Right lobe of liver (tissue), 6 donors: ENCODE data around the gene MCM7. TPM values are rescaled to one million over a fixed set of nuclear protein-coding genes. Genes with fewer than 3 reads are reported as not detected.

Source experiments
- ATAC-seq, 4 donors: fragments of 200-7000 bp; cut with Tn5 transposase; one replicate each; pipeline ENCODE4 v1.9.1; 2020; ENCODE audit warnings: mild to moderate bottlenecking in 4 of 4, moderate library complexity in 4 of 4
- DNase-seq, 3 donors: peaks; one replicate each; pipeline ENCODE4 v3.0.0-alpha.2; 2020
- H3K27ac ChIP-seq, 3 donors: fragments of 200-600 bp; one replicate each; pipeline ENCODE4 v1.8.0; 2022
- H3K27me3 ChIP-seq, 2 donors: fragments of 200-600 bp; one replicate each; pipeline ENCODE4 v1.8.0; 2022
- H3K36me3 ChIP-seq, 4 donors: fragments of 200-600 bp; sonication (generic) in 1 of 4; one replicate each; pipeline versions ENCODE4 v1.5.1 to v1.8.0; 2017 to 2022; ENCODE audit warnings: control low read depth in 1 of 4
- H3K4me1 ChIP-seq, 4 donors: fragments of 200-600 bp; sonication (generic) in 1 of 4; one replicate each; pipeline versions ENCODE4 v1.5.1 to v1.8.0; 2017 to 2022; ENCODE audit warnings: control low read depth in 1 of 4
- H3K4me3 ChIP-seq, 3 donors: fragments of 200-600 bp; one replicate each; pipeline ENCODE4 v1.8.0; 2022
- H3K9me3 ChIP-seq, 4 donors: fragments of 200-600 bp; sonication (generic) in 1 of 4; one replicate each; pipeline versions ENCODE4 v1.5.1 to v1.8.0; 2017 to 2022; ENCODE audit warnings: control low read depth in 1 of 4
- CTCF ChIP-seq, 4 donors: fragments of 200-600 bp in 3 of 4; fragments of 450-650 bp in 1 of 4; IDR thresholded peaks; one replicate each; pipeline versions ENCODE4 v1.5.1 to v1.8.0; 2016 to 2022; ENCODE audit warnings: antibody characterized with exemption in 4 of 4, mild to moderate bottlenecking in 2 of 4
- POLR2A ChIP-seq: fragments of 450-650 bp; IDR thresholded peaks from one replicate; pipeline ENCODE4 v1.6.1; 2017; ENCODE audit warnings: antibody characterized with exemption, mild to moderate bottlenecking
- WGBS: methylation state at CpG from one replicate; pipeline ENCODE4 v1.1.6; 2018; ENCODE audit warnings: low coverage, low lambda C conversion rate; ENCODE audit not compliant: insufficient coverage; ENCODE audit errors: missing lambda C conversion rate; 5-methylcytosine and 5-hydroxymethylcytosine counted together
- intact Hi-C, 2 donors: fragments of 100-400 bp; cut with DNase I; formaldehyde crosslinking; loops; one replicate each; pipeline versions ENCODE4 v1.11.2 to v1.14.1; 2022
- total RNA-seq, 6 experiments: library from RNA; depleted of rRNA in 2 of 6; stranded (reverse); fragments of >200 nt in 2 of 6; fragmentation: NEBNext Ultra II Directional in 3 of 6; extraction: Animal tissue kit (Norgen Biotek cat#: 25700) in 3 of 6; gene quantifications; one replicate each; pipeline versions ENCODE4 v1.1.0 to v1.2.4, GENCODE V29; 2016 to 2023
- donor health status: DM: no; HTN: yes; CAD: no.
- donor health status: DM: no; HTN: no; CAD: no.
- donor health status: DM: no; HTN: no; CAD: no.
- donor health status: DM: no; HTN: yes; CAD: no.
- donor health status: DM: no; HTN: yes; CAD: no.

MCM7 gene
- total RNA-seq, 6 experiments from 2014 or later, result 12.6 to 25.9 (median 20.8) TPM

GRCh38 chr7:100065452-100066186, 35.6 kb downstream of the MCM7 start:
- Histone ChIP-seq H3K4me3 (peak overlapping the region in 1 of 3 donors; percentile 24), H3K27me3 (no peaks in the 10 kb centered on the region), H3K9me3 (peaks cover 0 to 4% (median under 1%) of the 10 kb centered on the region in 4 donors), H3K4me1 (peaks cover 0 to 25% (median 10%) of the 10 kb centered on the region in 4 donors), H3K27ac (peak overlapping the region; percentile 29 to 89 (median 74)), H3K36me3 (peaks cover 0 to 24% (median 13%) of the 10 kb centered on the region in 4 donors)
- 11% methylated on average over 7 of the region's 8 CpGs for WGBS
- no peak for TF ChIP-seq POLR2A
- TF ChIP-seq CTCF (IDR thresholded peaks at IDR 0.05), result no peak
- ATAC-seq, result peak; percentile 92 to 96 (median 96)
- DNase-seq, result peak in 2 of 3 donors; percentile 77 to 87
- intact Hi-C loops, result no loop called here

- Histone ChIP-seq H3K4me1 (peaks cover 0 to 25% (median 10%) of the 10 kb centered on the region in 4 donors), H3K27ac (peak overlapping the region in 1 of 3 donors; percentile 89), H3K4me3 (no peak overlapping the region), H3K27me3 (no peaks in the 10 kb centered on the region), H3K36me3 (peaks cover 0 to 27% (median 12%) of the 10 kb centered on the region in 4 donors), H3K9me3 (no peaks in the 10 kb centered on the region)
- ATAC-seq (no peak), DNase-seq (no peak)
- intact Hi-C loops, result no loop called here
- WGBS, result 100% methylated on average over 4 of the region's 9 CpGs
- TF ChIP-seq CTCF (IDR thresholded peaks at IDR 0.05), result no peak
- no peak for TF ChIP-seq POLR2A
These were observed 37.0 kb downstream of the MCM7 start for GRCh38 chr7:100064162-100064561.

- H3K4me3 ChIP-seq, result no peak overlapping the region
- no peak overlapping the region for H3K27ac ChIP-seq
- no peaks in the 10 kb centered on the region for H3K27me3 ChIP-seq
- peaks cover 0 to 25% (median 10%) of the 10 kb centered on the region in 4 donors for H3K4me1 ChIP-seq
- H3K36me3 ChIP-seq, result peaks cover 0 to 31% (median 14%) of the 10 kb centered on the region in 4 donors
- ATAC-seq (no peak), DNase-seq (no peak)
- no peaks in the 10 kb centered on the region for H3K9me3 ChIP-seq
- TF ChIP-seq CTCF (IDR thresholded peaks at IDR 0.05) (no peak), POLR2A (no peak)
- intact Hi-C loops, result no loop called here
- 97% methylated on average over 4 of the region's 4 CpGs for WGBS
These were observed 37.8 kb downstream of the MCM7 start for GRCh38 chr7:100063376-100063775.

- Histone ChIP-seq H3K4me1 (peaks cover 0 to 21% (median 8%) of the 10 kb centered on the region in 4 donors), H3K36me3 (peaks cover 0 to 48% (median 19%) of the 10 kb centered on the region in 4 donors), H3K4me3 (no peak overlapping the region), H3K27me3 (no peaks in the 10 kb centered on the region), H3K9me3 (no peaks in the 10 kb centered on the region), H3K27ac (no peak overlapping the region)
- 87% methylated on average over 9 of the region's 11 CpGs for WGBS
- no peak for TF ChIP-seq CTCF (IDR thresholded peaks at IDR 0.05)
- TF ChIP-seq POLR2A, result no peak
- intact Hi-C loops, result no loop called here
- no peak for ATAC-seq
- no peak for DNase-seq
These were observed 39.5 kb downstream of the MCM7 start for GRCh38 chr7:100061518-100062193.
